Left lung (tissue), 10 donors: ENCODE data around the gene NOC3L. TPM values are rescaled to one million over a fixed set of nuclear protein-coding genes. Genes with fewer than 3 reads are reported as not detected.

Experiments used
- ATAC-seq: fragments of 200-7000 bp; cut with Tn5 transposase; one replicate; pipeline ENCODE4 v1.9.1; 2020; ENCODE audit warnings: moderate library complexity
- DNase-seq, 4 donors: peaks; one replicate each; pipeline ENCODE4 v3.0.0-alpha.2; 2013 to 2020
- H3K27ac ChIP-seq, 2 donors: fragments of 200-600 bp; sonication (generic) in 1 of 2; one replicate each; pipeline versions ENCODE4 v1.5.0 to v1.8.0; 2020 to 2021
- H3K27me3 ChIP-seq, 2 donors: fragments of 200-600 bp; sonication (generic) in 1 of 2; one replicate each; pipeline versions ENCODE4 v1.5.0 to v1.8.0; 2020 to 2021
- H3K36me3 ChIP-seq, 2 donors: fragments of 200-600 bp; sonication (generic) in 1 of 2; one replicate each; pipeline versions ENCODE4 v1.5.0 to v1.8.0; 2020 to 2021
- H3K4me1 ChIP-seq, 2 donors: fragments of 200-600 bp; one replicate each; pipeline ENCODE4 v1.8.0; 2021
- H3K4me3 ChIP-seq, 2 donors: fragments of 200-600 bp; sonication (generic) in 1 of 2; one replicate each; pipeline versions ENCODE4 v1.5.0 to v1.8.0; 2020 to 2021; ENCODE audit warnings: mild to moderate bottlenecking in 1 of 2
- H3K9me3 ChIP-seq, 2 donors: fragments of 200-600 bp; sonication (generic) in 1 of 2; one replicate each; pipeline versions ENCODE4 v1.5.0 to v1.8.0; 2020 to 2021
- intact Hi-C, 2 donors: fragments of 100-400 bp; cut with DNase I; formaldehyde crosslinking; loops; one replicate each; pipeline versions ENCODE4 v1.11.2 to v1.14.2; 2022
- polyA plus RNA-seq, 6 donors: library from polyadenylated mRNA; unstranded; fragments of 120-200 nt; gene quantifications; one replicate each; pipeline ENCODE4 v1.2.1, GENCODE V29; 2013; ENCODE audit not compliant: insufficient read length in 6 of 6
- total RNA-seq, 2 donors: library from RNA; stranded (reverse); fragmentation: NEBNext Ultra II Directional; extraction: Animal tissue kit (Norgen Biotek cat#: 25700); gene quantifications; one replicate each; pipeline ENCODE4 v1.2.1, GENCODE V29; 2021
- TF ChIP-seq, protein P1 (sequence below), 2 donors: fragments of 200-600 bp; sonication (generic) in 1 of 2; IDR thresholded peaks; one replicate each; pipeline versions ENCODE4 v1.5.0 to v1.8.0; 2021; ENCODE audit warnings: antibody characterized with exemption in 2 of 2
- donor health status: DM: no; HTN: yes; CAD: no.
- donor health status: DM: no; HTN: no; CAD: no.

The NOC3L gene
- total and polyA plus RNA-seq, 8 donors, result 13.7 to 30.5 (median 27.1) TPM

DNA sequence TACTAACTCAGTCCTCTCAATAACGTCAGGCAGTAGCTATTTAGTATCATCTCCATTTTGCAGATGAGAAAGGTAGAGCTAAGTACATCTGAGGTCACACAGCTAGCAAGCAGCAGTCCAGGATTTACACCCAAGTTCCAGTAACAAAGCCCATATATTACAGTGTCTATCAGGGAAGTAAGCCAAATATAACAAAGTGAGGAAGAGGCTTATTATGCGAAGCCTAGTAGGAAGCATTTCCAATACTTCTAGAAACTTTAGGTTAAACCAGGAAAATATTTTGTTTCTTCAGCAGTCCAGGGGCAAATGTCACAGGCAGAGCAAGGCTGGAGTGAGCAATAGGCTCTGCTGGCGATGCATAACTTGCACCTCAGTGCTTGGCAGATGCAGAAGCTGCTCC lies 53.9 kb downstream of the NOC3L start:
- Histone ChIP-seq H3K36me3 (no peaks in the 10 kb centered on the region), H3K4me1 (no peaks in the 10 kb centered on the region)
- DNase-seq, result no peak

DNA sequence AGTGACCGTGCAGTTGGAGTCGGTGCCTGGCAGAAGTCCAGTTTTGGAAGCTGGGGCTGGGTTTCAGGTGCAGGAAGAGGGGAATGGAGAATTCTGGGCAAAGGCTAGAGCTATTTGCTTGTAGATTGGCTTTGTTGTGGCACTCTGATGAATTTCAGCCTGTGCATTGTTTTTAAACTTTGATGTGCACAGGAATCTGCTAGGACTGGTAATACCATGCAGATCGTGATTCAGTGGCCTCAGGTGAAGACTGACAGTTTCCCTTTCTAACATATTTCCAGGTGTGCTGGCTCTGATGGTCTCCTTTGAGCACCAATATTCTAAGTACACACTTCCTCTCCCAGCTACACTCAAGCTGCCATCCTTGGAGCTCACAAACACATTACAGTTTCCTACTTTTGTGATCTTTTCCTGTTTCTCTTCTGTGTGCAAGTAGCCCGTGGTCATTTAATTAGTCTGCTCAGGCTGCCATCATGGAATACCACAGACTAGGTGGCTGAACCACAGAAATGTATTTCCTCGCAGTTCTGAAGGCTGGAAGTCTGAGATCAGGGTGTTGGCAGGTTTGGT lies 55.6 kb downstream of the NOC3L start:
- DNase-seq (no peak), ATAC-seq (no peak)
- peaks cover 0 to 10% of the 10 kb centered on the region in 2 donors for H3K27me3 ChIP-seq
- no peaks in the 10 kb centered on the region for H3K36me3 ChIP-seq
- H3K27ac ChIP-seq, result no peak overlapping the region
- H3K9me3 ChIP-seq, result no peaks in the 10 kb centered on the region
- no peak overlapping the region for H3K4me3 ChIP-seq
- intact Hi-C loops, result no loop called here
- TF ChIP-seq, protein P1, sequence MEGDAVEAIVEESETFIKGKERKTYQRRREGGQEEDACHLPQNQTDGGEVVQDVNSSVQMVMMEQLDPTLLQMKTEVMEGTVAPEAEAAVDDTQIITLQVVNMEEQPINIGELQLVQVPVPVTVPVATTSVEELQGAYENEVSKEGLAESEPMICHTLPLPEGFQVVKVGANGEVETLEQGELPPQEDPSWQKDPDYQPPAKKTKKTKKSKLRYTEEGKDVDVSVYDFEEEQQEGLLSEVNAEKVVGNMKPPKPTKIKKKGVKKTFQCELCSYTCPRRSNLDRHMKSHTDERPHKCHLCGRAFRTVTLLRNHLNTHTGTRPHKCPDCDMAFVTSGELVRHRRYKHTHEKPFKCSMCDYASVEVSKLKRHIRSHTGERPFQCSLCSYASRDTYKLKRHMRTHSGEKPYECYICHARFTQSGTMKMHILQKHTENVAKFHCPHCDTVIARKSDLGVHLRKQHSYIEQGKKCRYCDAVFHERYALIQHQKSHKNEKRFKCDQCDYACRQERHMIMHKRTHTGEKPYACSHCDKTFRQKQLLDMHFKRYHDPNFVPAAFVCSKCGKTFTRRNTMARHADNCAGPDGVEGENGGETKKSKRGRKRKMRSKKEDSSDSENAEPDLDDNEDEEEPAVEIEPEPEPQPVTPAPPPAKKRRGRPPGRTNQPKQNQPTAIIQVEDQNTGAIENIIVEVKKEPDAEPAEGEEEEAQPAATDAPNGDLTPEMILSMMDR (IDR thresholded peaks at IDR 0.05), result no peak
- H3K4me1 ChIP-seq, result no peaks in the 10 kb centered on the region

More for the DNA sequence above, 53.9 kb downstream of the NOC3L start:
- TF ChIP-seq, protein P1 (IDR thresholded peaks at IDR 0.05), result no peak
- Histone ChIP-seq H3K27ac (no peak overlapping the region), H3K27me3 (peaks cover 0 to 10% of the 10 kb centered on the region in 2 donors), H3K4me3 (no peak overlapping the region), H3K9me3 (no peaks in the 10 kb centered on the region)
- no peak for ATAC-seq
- intact Hi-C loops, result no loop called here

DNA sequence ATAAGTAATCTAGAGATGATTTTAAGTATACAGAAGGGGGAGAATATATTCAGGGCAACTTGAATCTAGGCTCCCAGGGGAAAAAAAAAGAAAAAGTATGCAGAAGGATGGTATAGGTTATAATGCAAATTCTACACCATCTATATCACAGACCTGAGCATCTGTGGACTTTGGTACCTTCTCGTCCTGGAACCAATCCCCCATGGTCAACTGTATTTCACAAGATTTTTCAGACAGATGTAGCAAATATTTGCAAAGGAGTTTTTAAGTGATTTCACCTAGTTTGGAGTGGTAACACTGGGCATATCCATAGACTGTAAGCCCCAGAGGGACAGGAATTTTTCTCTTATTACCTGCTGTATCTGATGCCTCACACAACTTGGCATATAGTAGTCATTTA lies 58.8 kb downstream of the NOC3L start:
- DNase-seq, result no peak
- H3K9me3 ChIP-seq, result no peaks in the 10 kb centered on the region
- H3K27me3 ChIP-seq, result peaks cover 0 to 10% of the 10 kb centered on the region in 2 donors
- no peak overlapping the region for H3K27ac ChIP-seq
- H3K36me3 ChIP-seq, result no peaks in the 10 kb centered on the region
- TF ChIP-seq, protein P1 (IDR thresholded peaks at IDR 0.05), result no peak
- no peak overlapping the region for H3K4me3 ChIP-seq
- ATAC-seq, result no peak
- intact Hi-C loops, result no loop called here
- H3K4me1 ChIP-seq, result no peaks in the 10 kb centered on the region

DNA sequence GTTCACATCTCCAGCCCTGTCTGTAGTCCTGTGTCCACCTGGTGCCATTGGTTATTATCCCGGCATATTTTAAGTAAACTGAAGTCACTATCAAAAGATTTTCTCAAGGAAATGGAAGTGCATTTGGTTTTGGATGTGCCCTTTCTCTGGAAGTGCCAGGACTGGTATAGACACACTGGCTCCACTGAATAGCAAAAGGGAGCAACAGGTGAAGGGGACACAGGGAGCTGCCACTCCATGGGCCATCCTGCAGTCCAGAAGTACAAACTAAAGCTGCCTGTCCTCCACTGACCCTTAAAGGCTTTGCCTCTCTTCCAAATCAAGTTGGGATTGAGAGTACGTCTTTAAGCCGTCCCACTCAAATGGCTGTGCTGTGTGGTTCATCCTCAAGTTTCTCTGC lies 62.7 kb downstream of the NOC3L start:
- Histone ChIP-seq H3K36me3 (no peaks in the 10 kb centered on the region), H3K4me3 (no peak overlapping the region), H3K9me3 (no peaks in the 10 kb centered on the region), H3K4me1 (no peaks in the 10 kb centered on the region), H3K27me3 (peaks cover 0 to 4% of the 10 kb centered on the region in 2 donors), H3K27ac (no peak overlapping the region)
- intact Hi-C loops, result no loop called here
- ATAC-seq (no peak), DNase-seq (no peak)
- TF ChIP-seq, protein P1 (IDR thresholded peaks at IDR 0.05), result no peak

DNA sequence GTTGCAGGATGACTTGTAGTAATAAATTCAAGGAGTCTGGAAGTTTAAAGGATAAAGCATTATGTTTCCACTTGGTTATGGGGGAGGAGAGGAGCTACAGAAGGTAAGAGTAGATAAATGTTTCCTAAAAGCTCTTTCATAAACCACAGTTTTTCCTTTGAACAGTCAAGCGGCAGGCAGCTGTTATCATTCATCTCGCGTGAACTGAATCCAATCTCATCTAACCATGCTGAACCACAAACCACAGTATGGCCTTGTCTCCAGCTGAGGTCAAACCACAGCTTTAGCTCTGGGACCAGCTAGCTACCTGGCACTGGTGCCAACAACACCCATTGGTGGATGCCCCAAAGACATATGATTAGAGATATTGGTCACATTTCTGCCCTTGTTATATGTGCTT lies 63.3 kb downstream of the NOC3L start:
- H3K9me3 ChIP-seq, result no peaks in the 10 kb centered on the region
- intact Hi-C loops, result no loop called here
- H3K4me3 ChIP-seq, result no peak overlapping the region
- TF ChIP-seq, protein P1 (IDR thresholded peaks at IDR 0.05), result no peak
- H3K27me3 ChIP-seq, result no peaks in the 10 kb centered on the region
- ATAC-seq (peak; percentile 34), DNase-seq (no peak)
- no peaks in the 10 kb centered on the region for H3K4me1 ChIP-seq
- no peaks in the 10 kb centered on the region for H3K36me3 ChIP-seq
- no peak overlapping the region for H3K27ac ChIP-seq
